GM23338 (cell line): ENCODE results near the gene BPIFA2. TPM values are rescaled to one million over a fixed set of nuclear protein-coding genes. Genes with fewer than 3 reads are reported as not detected.

Source experiments
- ATAC-seq: fragments of 200-7000 bp; cut with Tn5 transposase; 3 replicates; pipeline ENCODE4 v1.9.1; 2020
- DNase-seq: peaks from one replicate; pipeline ENCODE4 v3.0.0-alpha.2; 2015; ENCODE audit warnings: low spot score
- H2AFZ ChIP-seq: fragments of 200-600 bp; sonication (generic); 2 replicates; pipeline ENCODE4 v1.8.0; 2016; ENCODE audit warnings: antibody characterized with exemption, mild to moderate bottlenecking, moderate library complexity
- H3F3A ChIP-seq: fragments of 200-600 bp; sonication (generic); replicated peaks from 2 replicates; pipeline ENCODE4 v1.8.0; 2017; ENCODE audit warnings: antibody characterized with exemption, mixed run types, low read depth
- H3K27ac ChIP-seq: fragments of 200-600 bp; sonication (generic); 2 replicates; pipeline ENCODE4 v1.6.1; 2016; ENCODE audit warnings: low read depth
- H3K27me3 ChIP-seq: fragments of 200-600 bp; sonication (generic); 2 replicates; pipeline ENCODE4 v1.8.0; 2016; ENCODE audit warnings: mild to moderate bottlenecking, mixed run types, moderate library complexity; ENCODE audit not compliant: insufficient read depth
- H3K36me3 ChIP-seq: fragments of 200-600 bp; sonication (generic); 2 replicates; pipeline ENCODE4 v1.8.0; 2016; ENCODE audit warnings: mild to moderate bottlenecking; ENCODE audit not compliant: insufficient read depth
- H3K4me1 ChIP-seq: fragments of 200-600 bp; sonication (generic); 2 replicates; pipeline ENCODE4 v1.8.0; 2016; ENCODE audit warnings: mild to moderate bottlenecking, moderate library complexity; ENCODE audit not compliant: insufficient read depth
- H3K4me2 ChIP-seq: fragments of 200-600 bp; sonication (generic); 2 replicates; pipeline ENCODE4 v1.7.1; 2017; ENCODE audit warnings: mixed run types
- H3K4me3 ChIP-seq: fragments of 200-600 bp; sonication (generic); 2 replicates; pipeline ENCODE4 v1.6.1; 2016; ENCODE audit warnings: mixed run types
- H3K79me2 ChIP-seq: fragments of 200-600 bp; sonication (generic); replicated peaks from 2 replicates; pipeline ENCODE4 v1.8.0; 2017; ENCODE audit warnings: mild to moderate bottlenecking; ENCODE audit not compliant: insufficient read depth
- H3K9me2 ChIP-seq: fragments of 200-600 bp; sonication (generic); 2 replicates; pipeline ENCODE4 v1.8.0; 2017; ENCODE audit not compliant: insufficient read depth
- H4K20me1 ChIP-seq: fragments of 200-600 bp; sonication (generic); replicated peaks from 2 replicates; pipeline ENCODE4 v1.8.0; 2017; ENCODE audit warnings: mild to moderate bottlenecking; ENCODE audit not compliant: insufficient read depth
- H3K27ac Mint-ChIP-seq: 2 replicates; pipeline ENCODE4 v1.8.0; 2020; ENCODE audit warnings: inconsistent platforms, mild to moderate bottlenecking, moderate library complexity, mixed read lengths
- H3K27me3 Mint-ChIP-seq: 3 replicates; pipeline ENCODE4 v1.8.0; 2022; ENCODE audit warnings: low read depth, mild to moderate bottlenecking, moderate library complexity, mixed read lengths, inconsistent platforms; ENCODE audit not compliant: insufficient read depth, poor library complexity
- H3K36me3 Mint-ChIP-seq: 3 replicates; pipeline ENCODE4 v1.8.0; 2021; ENCODE audit warnings: low read depth, mild to moderate bottlenecking, inconsistent platforms, moderate library complexity, mixed read lengths
- H3K4me1 Mint-ChIP-seq: 3 replicates; pipeline ENCODE4 v1.8.0; 2020; ENCODE audit warnings: mild to moderate bottlenecking, inconsistent platforms, mixed read lengths
- H3K4me3 Mint-ChIP-seq: 3 replicates; pipeline ENCODE4 v1.8.0; 2021; ENCODE audit warnings: moderate library complexity, mild to moderate bottlenecking, inconsistent platforms, mixed read lengths
- H3K9me3 Mint-ChIP-seq: 3 replicates; pipeline ENCODE4 v1.8.0; 2020; ENCODE audit warnings: moderate library complexity, mild to moderate bottlenecking, inconsistent platforms, mixed read lengths
- NANOG ChIP-seq: IDR thresholded peaks from 2 replicates; pipeline ENCODE4 v1.6.1; 2016; ENCODE audit warnings: antibody characterized with exemption, borderline replicate concordance
- REST ChIP-seq: IDR thresholded peaks from one replicate; pipeline ENCODE4 v1.6.1; 2018; ENCODE audit warnings: antibody characterized with exemption; ENCODE audit not compliant: unreplicated experiment
- ZNF114 ChIP-seq: fragments of 250-450 bp; sonication (Bioruptor Pico); IDR thresholded peaks from 2 replicates; pipeline ENCODE4 v1.5.0; 2020; ENCODE audit warnings: mild to moderate bottlenecking, moderate library complexity
- polyA plus RNA-seq: library from polyadenylated mRNA; unstranded; fragments of >200 nt; fragmentation: Nextera tagmentation; extraction: Ambion mirVana; gene quantifications from 2 replicates; pipeline ENCODE4 v1.2.1, GENCODE V29; 2016
- total RNA-seq: library from RNA; depleted of rRNA; stranded (reverse); fragments of >200 nt; shearing (Covaris generic); gene quantifications from 2 replicates; pipeline ENCODE4 v1.2.3, GENCODE V29; 2014
- TF ChIP-seq, protein P1 (sequence below): fragments of 250-450 bp; sonication (Bioruptor Pico); IDR thresholded peaks from 2 replicates; pipeline ENCODE4 v1.5.0; 2020; ENCODE audit warnings: mild to moderate bottlenecking, moderate library complexity
- TF ChIP-seq, protein P2 (sequence below), 2 experiments: fragments of 200-600 bp in 1 of 2; sonication (generic) in 1 of 2; conservative IDR thresholded peaks; 2 replicates each; pipeline versions ENCODE4 v1.5.1 to v1.6.1; 2016 to 2017; ENCODE audit warnings: antibody characterized with exemption in 2 of 2, low read depth in 2 of 2, mild to moderate bottlenecking in 2 of 2, moderate library complexity in 1 of 2
- TF ChIP-seq, protein P3 (sequence below): IDR thresholded peaks from 2 replicates; pipeline ENCODE4 v1.6.1; 2016; ENCODE audit warnings: antibody characterized with exemption

BPIFA2 gene
- total and polyA plus RNA-seq, 2 experiments from 2014 or later = not detected

- TF ChIP-seq, protein P1, sequence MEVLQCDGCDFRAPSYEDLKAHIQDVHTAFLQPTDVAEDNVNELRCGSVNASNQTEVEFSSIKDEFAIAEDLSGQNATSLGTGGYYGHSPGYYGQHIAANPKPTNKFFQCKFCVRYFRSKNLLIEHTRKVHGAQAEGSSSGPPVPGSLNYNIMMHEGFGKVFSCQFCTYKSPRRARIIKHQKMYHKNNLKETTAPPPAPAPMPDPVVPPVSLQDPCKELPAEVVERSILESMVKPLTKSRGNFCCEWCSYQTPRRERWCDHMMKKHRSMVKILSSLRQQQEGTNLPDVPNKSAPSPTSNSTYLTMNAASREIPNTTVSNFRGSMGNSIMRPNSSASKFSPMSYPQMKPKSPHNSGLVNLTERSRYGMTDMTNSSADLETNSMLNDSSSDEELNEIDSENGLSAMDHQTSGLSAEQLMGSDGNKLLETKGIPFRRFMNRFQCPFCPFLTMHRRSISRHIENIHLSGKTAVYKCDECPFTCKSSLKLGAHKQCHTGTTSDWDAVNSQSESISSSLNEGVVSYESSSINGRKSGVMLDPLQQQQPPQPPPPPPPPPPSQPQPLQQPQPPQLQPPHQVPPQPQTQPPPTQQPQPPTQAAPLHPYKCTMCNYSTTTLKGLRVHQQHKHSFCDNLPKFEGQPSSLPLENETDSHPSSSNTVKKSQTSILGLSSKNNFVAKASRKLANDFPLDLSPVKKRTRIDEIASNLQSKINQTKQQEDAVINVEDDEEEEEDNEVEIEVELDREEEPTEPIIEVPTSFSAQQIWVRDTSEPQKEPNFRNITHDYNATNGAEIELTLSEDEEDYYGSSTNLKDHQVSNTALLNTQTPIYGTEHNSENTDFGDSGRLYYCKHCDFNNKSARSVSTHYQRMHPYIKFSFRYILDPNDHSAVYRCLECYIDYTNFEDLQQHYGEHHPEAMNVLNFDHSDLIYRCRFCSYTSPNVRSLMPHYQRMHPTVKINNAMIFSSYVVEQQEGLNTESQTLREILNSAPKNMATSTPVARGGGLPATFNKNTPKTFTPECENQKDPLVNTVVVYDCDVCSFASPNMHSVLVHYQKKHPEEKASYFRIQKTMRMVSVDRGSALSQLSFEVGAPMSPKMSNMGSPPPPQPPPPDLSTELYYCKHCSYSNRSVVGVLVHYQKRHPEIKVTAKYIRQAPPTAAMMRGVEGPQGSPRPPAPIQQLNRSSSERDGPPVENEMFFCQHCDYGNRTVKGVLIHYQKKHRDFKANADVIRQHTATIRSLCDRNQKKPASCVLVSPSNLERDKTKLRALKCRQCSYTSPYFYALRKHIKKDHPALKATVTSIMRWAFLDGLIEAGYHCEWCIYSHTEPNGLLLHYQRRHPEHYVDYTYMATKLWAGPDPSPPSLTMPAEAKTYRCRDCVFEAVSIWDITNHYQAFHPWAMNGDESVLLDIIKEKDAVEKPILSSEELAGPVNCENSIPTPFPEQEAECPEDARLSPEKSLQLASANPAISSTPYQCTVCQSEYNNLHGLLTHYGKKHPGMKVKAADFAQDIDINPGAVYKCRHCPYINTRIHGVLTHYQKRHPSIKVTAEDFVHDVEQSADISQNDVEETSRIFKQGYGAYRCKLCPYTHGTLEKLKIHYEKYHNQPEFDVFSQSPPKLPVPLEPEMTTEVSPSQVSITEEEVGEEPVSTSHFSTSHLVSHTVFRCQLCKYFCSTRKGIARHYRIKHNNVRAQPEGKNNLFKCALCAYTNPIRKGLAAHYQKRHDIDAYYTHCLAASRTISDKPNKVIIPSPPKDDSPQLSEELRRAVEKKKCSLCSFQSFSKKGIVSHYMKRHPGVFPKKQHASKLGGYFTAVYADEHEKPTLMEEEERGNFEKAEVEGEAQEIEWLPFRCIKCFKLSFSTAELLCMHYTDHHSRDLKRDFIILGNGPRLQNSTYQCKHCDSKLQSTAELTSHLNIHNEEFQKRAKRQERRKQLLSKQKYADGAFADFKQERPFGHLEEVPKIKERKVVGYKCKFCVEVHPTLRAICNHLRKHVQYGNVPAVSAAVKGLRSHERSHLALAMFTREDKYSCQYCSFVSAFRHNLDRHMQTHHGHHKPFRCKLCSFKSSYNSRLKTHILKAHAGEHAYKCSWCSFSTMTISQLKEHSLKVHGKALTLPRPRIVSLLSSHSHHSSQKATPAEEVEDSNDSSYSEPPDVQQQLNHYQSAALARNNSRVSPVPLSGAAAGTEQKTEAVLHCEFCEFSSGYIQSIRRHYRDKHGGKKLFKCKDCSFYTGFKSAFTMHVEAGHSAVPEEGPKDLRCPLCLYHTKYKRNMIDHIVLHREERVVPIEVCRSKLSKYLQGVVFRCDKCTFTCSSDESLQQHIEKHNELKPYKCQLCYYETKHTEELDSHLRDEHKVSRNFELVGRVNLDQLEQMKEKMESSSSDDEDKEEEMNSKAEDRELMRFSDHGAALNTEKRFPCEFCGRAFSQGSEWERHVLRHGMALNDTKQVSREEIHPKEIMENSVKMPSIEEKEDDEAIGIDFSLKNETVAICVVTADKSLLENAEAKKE = no peak
- TF ChIP-seq ZNF114 = no peak
- TF ChIP-seq, protein P2, sequence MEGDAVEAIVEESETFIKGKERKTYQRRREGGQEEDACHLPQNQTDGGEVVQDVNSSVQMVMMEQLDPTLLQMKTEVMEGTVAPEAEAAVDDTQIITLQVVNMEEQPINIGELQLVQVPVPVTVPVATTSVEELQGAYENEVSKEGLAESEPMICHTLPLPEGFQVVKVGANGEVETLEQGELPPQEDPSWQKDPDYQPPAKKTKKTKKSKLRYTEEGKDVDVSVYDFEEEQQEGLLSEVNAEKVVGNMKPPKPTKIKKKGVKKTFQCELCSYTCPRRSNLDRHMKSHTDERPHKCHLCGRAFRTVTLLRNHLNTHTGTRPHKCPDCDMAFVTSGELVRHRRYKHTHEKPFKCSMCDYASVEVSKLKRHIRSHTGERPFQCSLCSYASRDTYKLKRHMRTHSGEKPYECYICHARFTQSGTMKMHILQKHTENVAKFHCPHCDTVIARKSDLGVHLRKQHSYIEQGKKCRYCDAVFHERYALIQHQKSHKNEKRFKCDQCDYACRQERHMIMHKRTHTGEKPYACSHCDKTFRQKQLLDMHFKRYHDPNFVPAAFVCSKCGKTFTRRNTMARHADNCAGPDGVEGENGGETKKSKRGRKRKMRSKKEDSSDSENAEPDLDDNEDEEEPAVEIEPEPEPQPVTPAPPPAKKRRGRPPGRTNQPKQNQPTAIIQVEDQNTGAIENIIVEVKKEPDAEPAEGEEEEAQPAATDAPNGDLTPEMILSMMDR (conservative IDR thresholded peaks at IDR 0.05; ENCODE audit: low read depth in 2 of 2) = no peak
These were observed 37.3 kb upstream of the BPIFA2 start (continued) for GRCh38 chr20:33130568-33131061.

GRCh38 chr20:33131949-33132473 lies 35.9 kb upstream of the BPIFA2 start:
- H3K9me2 ChIP-seq = no peaks in the 10 kb centered on the region
- no peaks in the 10 kb centered on the region for H3F3A ChIP-seq
- H3K79me2 ChIP-seq = no peaks in the 10 kb centered on the region
- H3K27me3 Mint-ChIP-seq = peaks cover 6% of the 10 kb centered on the region
- H3K36me3 Mint-ChIP-seq = no peaks in the 10 kb centered on the region
- no peak overlapping the region for H3K27ac Mint-ChIP-seq
- no peak overlapping the region for H3K4me3 Mint-ChIP-seq
- no peak for ATAC-seq
- H3K4me1 Mint-ChIP-seq = peaks cover 3% of the 10 kb centered on the region; the same call in 1 of the 3 replicates
- H3K4me1 ChIP-seq = peaks cover 6% of the 10 kb centered on the region; the same call in 1 of the 2 replicates
- no peak overlapping the region for H2AFZ ChIP-seq
- H4K20me1 ChIP-seq = no peaks in the 10 kb centered on the region
- no peak overlapping the region for H3K4me3 ChIP-seq
- no peak overlapping the region for H3K4me2 ChIP-seq
- no peak for DNase-seq
- peaks cover 1% of the 10 kb centered on the region; the same call in 1 of the 3 replicates for H3K9me3 Mint-ChIP-seq
- H3K36me3 ChIP-seq = no peaks in the 10 kb centered on the region
- no peaks in the 10 kb centered on the region for H3K27me3 ChIP-seq
- H3K27ac ChIP-seq = no peak overlapping the region
- no peak for TF ChIP-seq REST
- TF ChIP-seq, protein P3, sequence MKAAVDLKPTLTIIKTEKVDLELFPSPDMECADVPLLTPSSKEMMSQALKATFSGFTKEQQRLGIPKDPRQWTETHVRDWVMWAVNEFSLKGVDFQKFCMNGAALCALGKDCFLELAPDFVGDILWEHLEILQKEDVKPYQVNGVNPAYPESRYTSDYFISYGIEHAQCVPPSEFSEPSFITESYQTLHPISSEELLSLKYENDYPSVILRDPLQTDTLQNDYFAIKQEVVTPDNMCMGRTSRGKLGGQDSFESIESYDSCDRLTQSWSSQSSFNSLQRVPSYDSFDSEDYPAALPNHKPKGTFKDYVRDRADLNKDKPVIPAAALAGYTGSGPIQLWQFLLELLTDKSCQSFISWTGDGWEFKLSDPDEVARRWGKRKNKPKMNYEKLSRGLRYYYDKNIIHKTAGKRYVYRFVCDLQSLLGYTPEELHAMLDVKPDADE = no peak
- TF ChIP-seq NANOG = no peak
- TF ChIP-seq ZNF114 = no peak
